Pulmonary artery endothelial cell (primary cell): ENCODE data around the gene ULK1. TPM values are rescaled to one million over a fixed set of nuclear protein-coding genes. Genes with fewer than 3 reads are reported as not detected.

Experiments
- DNase-seq: peaks from one replicate; pipeline ENCODE4 v3.0.0-alpha.2; 2011; ENCODE audit warnings: low read depth, low spot score
- total RNA-seq: library from RNA; depleted of rRNA; stranded (reverse); fragments of >200 nt; gene quantifications from 2 replicates; pipeline ENCODE4 v1.2.3, GENCODE V29; 2014

ULK1 gene
- total RNA-seq, 1 donor from 2014 or later, result 5.2 TPM

- no peak for DNase-seq
These were observed 25.1 kb downstream of the ULK1 start for GRCh38 chr12:131919366-131920156.

GRCh38 chr12:131920157-131920508, 25.7 kb downstream of the ULK1 start:
- no peak for DNase-seq

GRCh38 chr12:131920902-131921840, 26.7 kb downstream of the ULK1 start:
- no peak for DNase-seq

- DNase-seq, result no peak
These were observed 27.7 kb downstream of the ULK1 start for GRCh38 chr12:131921866-131922769.

- DNase-seq, result no peak
These were observed 28.4 kb downstream of the ULK1 start for GRCh38 chr12:131922772-131923171.

GRCh38 chr12:131923260-131923659, 28.8 kb downstream of the ULK1 start:
- no peak for DNase-seq

GRCh38 chr12:131927110-131928079, 33.0 kb downstream of the ULK1 start:
- no peak for DNase-seq

- no peak for DNase-seq
These were observed 33.8 kb downstream of the ULK1 start for GRCh38 chr12:131928080-131928710.

- DNase-seq, result peak; percentile 78
These were observed 34.5 kb downstream of the ULK1 start, which contains the start of gene PUS1 for GRCh38 chr12:131928711-131929580. PUS1 (plus strand) TSS chr12:131929276; CDS start chr12:131929723, 447 bp downstream.

- DNase-seq, result no peak
These were observed 35.4 kb downstream of the ULK1 start for GRCh38 chr12:131929581-131930456.

- DNase-seq, result no peak
These were observed 36.1 kb downstream of the ULK1 start for GRCh38 chr12:131930510-131930909.

- DNase-seq, result no peak
These were observed 39.0 kb downstream of the ULK1 start for GRCh38 chr12:131933387-131933786.

- no peak for DNase-seq
These were observed 40.1 kb downstream of the ULK1 start for GRCh38 chr12:131934535-131934934.

- DNase-seq, result no peak
These were observed 43.7 kb downstream of the ULK1 start for GRCh38 chr12:131938082-131938481.

- DNase-seq, result no peak
These were observed 44.6 kb downstream of the ULK1 start for GRCh38 chr12:131939007-131939406.

- DNase-seq, result no peak
These were observed 45.7 kb downstream of the ULK1 start for GRCh38 chr12:131940141-131940547.

- DNase-seq, result no peak
These were observed 46.9 kb downstream of the ULK1 start for GRCh38 chr12:131941116-131941986.
